Ishikawa (cell line): ENCODE results near the gene RBMS3.

ENCODE experiments used
- CEBPB ChIP-seq: IDR thresholded peaks from 2 replicates; pipeline ENCODE4 v1.6.1; 2012
- CREB1 ChIP-seq: IDR thresholded peaks from 2 replicates; pipeline ENCODE4 v1.6.1; 2012; ENCODE audit warnings: low read depth
- EGR1 ChIP-seq: IDR thresholded peaks from 2 replicates; pipeline ENCODE4 v1.6.1; 2012
- EP300 ChIP-seq: IDR thresholded peaks from 2 replicates; pipeline ENCODE4 v1.6.1; 2012; ENCODE audit warnings: borderline replicate concordance
- FOXM1 ChIP-seq: IDR thresholded peaks from 2 replicates; pipeline ENCODE4 v1.6.1; 2012; ENCODE audit warnings: low read depth, borderline replicate concordance
- NFIC ChIP-seq: IDR thresholded peaks from 2 replicates; pipeline ENCODE4 v1.6.1; 2012
- RAD21 ChIP-seq: IDR thresholded peaks from 2 replicates; pipeline ENCODE4 v1.6.1; 2012; ENCODE audit warnings: low read depth
- TAF1 ChIP-seq: IDR thresholded peaks from 2 replicates; pipeline ENCODE4 v1.6.1; 2012; ENCODE audit warnings: low read depth, mild to moderate bottlenecking
- TCF12 ChIP-seq: IDR thresholded peaks from 2 replicates; pipeline ENCODE4 v1.6.1; 2012; ENCODE audit warnings: low read depth
- TEAD4 ChIP-seq: IDR thresholded peaks from 2 replicates; pipeline ENCODE4 v1.6.1; 2012
- YY1 ChIP-seq: IDR thresholded peaks from 2 replicates; pipeline ENCODE4 v1.6.1; 2012; ENCODE audit warnings: low read depth
- ZBTB7A ChIP-seq: IDR thresholded peaks from 2 replicates; pipeline ENCODE4 v1.6.1; 2012; ENCODE audit warnings: low read depth
- TF ChIP-seq, protein P1 (sequence below): IDR thresholded peaks from 2 replicates; pipeline ENCODE4 v1.6.1; 2012
- TF ChIP-seq, protein P2 (sequence below): IDR thresholded peaks from 2 replicates; pipeline ENCODE4 v1.6.1; 2012
- TF ChIP-seq, protein P3 (sequence below): IDR thresholded peaks from 2 replicates; pipeline ENCODE4 v1.6.1; 2012; ENCODE audit warnings: low read depth, mild to moderate bottlenecking

RBMS3 gene

DNA sequence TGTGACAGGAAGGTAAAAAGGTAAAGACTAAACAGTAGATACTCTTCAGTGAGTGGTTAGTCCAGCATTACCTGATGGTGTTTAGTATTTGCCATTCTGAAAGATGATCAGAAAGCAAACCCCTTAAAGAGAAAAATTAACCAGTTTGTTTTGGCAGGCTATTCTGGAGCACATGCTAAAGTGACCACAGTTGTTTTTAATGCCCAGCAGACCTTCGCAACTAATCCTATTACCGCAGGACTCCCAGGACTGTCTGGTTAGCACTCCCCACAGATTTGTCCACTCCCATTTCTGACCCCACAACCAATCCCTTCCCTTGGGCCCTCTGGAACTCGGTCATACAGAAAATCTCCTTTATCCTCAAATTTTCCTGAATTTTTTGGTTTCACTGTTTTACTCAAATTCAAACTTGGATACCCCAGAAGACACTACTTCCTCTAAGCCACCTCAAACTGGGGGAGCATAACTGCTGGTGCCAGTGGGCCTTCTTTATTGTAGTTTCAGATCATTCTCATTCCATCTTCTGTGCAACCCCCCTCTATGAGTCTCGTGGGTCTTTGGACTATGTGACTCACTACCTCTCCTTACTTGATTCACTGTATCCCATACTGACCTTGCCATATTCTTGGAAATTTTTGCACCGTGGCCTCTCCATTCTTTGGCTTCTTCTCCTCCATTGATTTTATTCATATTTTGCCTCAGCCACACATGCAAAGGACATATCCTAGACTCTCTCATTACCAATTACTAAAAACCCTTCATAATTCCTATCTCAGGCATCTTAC lies 104.4 kb downstream of the RBMS3 start:
- TF ChIP-seq, protein P1, sequence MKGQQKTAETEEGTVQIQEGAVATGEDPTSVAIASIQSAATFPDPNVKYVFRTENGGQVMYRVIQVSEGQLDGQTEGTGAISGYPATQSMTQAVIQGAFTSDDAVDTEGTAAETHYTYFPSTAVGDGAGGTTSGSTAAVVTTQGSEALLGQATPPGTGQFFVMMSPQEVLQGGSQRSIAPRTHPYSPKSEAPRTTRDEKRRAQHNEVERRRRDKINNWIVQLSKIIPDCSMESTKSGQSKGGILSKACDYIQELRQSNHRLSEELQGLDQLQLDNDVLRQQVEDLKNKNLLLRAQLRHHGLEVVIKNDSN, result no peak
- TF ChIP-seq, protein P2, sequence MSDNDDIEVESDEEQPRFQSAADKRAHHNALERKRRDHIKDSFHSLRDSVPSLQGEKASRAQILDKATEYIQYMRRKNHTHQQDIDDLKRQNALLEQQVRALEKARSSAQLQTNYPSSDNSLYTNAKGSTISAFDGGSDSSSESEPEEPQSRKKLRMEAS, result no peak
- TF ChIP-seq, protein P3, sequence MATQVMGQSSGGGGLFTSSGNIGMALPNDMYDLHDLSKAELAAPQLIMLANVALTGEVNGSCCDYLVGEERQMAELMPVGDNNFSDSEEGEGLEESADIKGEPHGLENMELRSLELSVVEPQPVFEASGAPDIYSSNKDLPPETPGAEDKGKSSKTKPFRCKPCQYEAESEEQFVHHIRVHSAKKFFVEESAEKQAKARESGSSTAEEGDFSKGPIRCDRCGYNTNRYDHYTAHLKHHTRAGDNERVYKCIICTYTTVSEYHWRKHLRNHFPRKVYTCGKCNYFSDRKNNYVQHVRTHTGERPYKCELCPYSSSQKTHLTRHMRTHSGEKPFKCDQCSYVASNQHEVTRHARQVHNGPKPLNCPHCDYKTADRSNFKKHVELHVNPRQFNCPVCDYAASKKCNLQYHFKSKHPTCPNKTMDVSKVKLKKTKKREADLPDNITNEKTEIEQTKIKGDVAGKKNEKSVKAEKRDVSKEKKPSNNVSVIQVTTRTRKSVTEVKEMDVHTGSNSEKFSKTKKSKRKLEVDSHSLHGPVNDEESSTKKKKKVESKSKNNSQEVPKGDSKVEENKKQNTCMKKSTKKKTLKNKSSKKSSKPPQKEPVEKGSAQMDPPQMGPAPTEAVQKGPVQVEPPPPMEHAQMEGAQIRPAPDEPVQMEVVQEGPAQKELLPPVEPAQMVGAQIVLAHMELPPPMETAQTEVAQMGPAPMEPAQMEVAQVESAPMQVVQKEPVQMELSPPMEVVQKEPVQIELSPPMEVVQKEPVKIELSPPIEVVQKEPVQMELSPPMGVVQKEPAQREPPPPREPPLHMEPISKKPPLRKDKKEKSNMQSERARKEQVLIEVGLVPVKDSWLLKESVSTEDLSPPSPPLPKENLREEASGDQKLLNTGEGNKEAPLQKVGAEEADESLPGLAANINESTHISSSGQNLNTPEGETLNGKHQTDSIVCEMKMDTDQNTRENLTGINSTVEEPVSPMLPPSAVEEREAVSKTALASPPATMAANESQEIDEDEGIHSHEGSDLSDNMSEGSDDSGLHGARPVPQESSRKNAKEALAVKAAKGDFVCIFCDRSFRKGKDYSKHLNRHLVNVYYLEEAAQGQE, result no peak
- TF ChIP-seq EGR1 (no peak), NFIC (no peak), TEAD4 (no peak), YY1 (no peak), CEBPB (no peak), FOXM1 (no peak), TAF1 (no peak), ZBTB7A (no peak)

DNA sequence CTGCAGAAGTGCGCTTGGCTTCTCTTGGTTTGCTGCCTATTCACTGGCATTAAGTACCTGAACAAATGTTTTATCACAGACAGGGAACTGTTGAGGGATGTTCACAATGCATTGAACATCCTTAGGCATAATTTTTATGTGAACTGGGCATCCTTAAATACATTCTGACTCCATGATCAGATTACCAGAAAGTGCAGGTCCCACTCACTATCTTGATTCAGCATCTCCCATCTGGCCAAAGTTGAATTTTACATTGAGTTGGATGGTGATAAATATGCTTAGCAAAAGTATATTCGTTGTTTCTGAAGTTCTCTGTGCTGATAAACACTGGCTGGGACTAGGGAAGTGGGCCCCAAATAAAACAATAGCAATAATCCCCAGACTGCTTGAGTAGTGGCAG lies 108.5 kb downstream of the RBMS3 start:
- TF ChIP-seq, protein P3, result no peak
- no peak for TF ChIP-seq TAF1
- no peak for TF ChIP-seq ZBTB7A
- no peak for TF ChIP-seq RAD21
- TF ChIP-seq TCF12, result no peak

DNA sequence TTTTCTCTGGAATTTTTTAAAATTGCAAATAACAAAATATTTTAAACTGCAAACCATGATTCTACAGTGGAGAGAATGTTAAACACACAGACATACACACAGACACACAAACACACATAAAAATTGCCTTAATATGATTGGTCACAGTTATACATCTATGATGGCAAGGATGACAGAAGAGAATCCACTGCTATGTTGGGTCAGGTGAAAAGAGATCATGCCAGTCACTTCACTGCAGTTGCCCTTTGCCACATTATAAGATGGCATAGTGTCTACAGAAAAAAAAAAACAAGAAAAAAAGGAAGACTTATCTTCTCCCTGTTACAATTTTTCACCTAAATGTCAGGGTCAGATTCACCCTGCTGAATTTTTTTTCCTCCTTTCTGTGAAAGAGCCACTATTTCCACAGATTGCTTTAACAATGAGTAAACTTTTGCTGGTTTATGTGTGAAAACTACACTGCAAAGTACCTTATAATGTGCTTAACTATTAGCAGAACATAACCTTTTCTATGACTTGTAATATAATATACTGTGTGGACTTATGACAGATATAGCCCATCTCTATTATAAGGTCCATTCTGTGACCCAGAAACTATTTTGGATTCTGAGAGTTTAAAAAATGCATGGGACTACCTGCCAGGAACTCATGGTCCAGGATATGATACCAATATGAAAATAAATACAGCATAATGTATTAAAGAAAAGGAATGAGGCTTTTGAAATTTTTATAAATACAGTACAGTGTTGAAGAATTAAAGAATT lies 111.9 kb downstream of the RBMS3 start:
- TF ChIP-seq RAD21 (no peak), EP300 (no peak), EGR1 (no peak), TEAD4 (no peak), CEBPB (no peak), TCF12 (no peak)
- TF ChIP-seq, protein P2, result no peak

DNA sequence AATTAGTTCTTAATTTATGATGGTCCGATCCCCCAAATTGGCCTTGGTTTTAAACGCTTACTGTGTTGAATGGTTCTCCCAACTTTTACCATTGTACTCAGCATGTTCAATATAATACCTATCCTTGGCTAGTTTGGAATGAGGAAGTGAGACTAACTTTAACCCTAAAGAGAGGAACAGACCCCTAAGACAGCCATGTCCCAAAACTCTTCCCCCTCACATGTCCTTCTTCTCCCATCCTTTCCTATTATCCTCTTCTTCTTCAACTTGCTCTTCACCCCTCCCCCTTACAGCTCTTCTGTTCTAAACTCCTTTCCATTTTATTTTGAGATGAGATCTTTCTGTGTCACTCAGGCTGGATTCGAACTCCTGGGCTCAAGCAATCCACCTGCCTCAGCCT lies 116.5 kb downstream of the RBMS3 start:
- TF ChIP-seq FOXM1 (no peak), EGR1 (no peak)
- TF ChIP-seq, protein P1, result no peak

DNA sequence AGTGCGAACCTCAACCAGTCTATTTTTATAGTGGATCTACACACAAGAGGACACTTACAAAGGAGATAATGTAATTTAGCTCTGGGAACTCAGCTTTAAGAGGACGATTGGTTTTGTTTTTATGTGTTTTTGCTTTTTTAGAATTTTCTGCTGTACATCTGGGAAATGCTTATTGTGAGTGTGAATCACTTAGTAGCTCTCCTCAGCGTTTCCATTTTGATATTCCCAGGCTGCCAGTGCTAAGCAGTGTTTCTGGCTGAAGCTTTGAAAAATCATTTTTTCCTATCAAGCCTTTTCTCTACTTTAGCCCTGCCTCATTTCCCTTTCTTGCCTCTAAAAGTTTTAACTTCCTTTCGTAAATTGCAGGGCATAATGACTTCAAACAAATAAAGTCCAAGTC lies 117.9 kb downstream of the RBMS3 start:
- TF ChIP-seq TAF1 (no peak), ZBTB7A (no peak)

DNA sequence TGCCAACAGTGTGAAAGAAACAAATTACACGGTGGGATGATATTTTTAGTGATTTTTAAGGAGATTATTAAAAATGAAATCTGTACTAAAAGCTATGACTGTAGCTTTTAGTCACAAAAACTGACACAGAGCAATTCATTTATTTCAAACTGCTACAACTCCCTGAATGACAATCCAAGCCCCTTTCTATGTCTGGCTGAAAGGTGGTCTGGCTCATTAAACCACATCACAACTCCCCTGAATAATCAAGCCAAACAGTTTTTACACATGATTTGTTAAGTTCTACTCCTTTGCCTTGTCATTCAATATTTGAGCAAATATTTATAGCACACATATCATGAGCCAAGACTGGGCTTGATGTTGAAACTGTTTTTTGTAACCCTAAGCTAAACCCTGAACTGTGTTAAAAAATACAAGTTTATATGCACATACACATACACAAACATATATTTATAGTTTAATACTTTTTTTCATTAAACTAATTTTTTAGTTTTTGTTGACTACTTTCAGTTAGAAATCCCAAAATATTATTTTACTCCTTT lies 125.5 kb downstream of the RBMS3 start:
- TF ChIP-seq, protein P3, result no peak
- TF ChIP-seq CREB1 (no peak), TCF12 (no peak), EP300 (no peak), RAD21 (no peak), EGR1 (no peak), TAF1 (no peak)
- TF ChIP-seq, protein P1, result no peak
